DND-41 (cell line): ENCODE results near the gene EVC2.

Experiments
- ATAC-seq: fragments of 200-7000 bp; cut with Tn5 transposase; 3 replicates; pipeline ENCODE4 v1.9.1; 2021; ENCODE audit warnings: low read depth; ENCODE audit not compliant: insufficient read depth
- DNase-seq: peaks from one replicate; pipeline ENCODE4 v3.0.0-alpha.2; 2020
- H2AFZ ChIP-seq: 2 replicates; pipeline ENCODE4 v1.6.0; 2012; ENCODE audit warnings: low read depth, low read length
- H3K27ac ChIP-seq: 2 replicates; pipeline ENCODE4 v1.5.1; 2012; ENCODE audit warnings: low read length, inconsistent platforms
- H3K27me3 ChIP-seq: fragments of 200-600 bp; sonication (generic); 2 replicates; pipeline ENCODE4 v1.6.0; 2012; ENCODE audit warnings: low read length, mild to moderate bottlenecking, inconsistent platforms; ENCODE audit not compliant: insufficient read depth, poor library complexity
- H3K36me3 ChIP-seq: 2 replicates; pipeline ENCODE4 v1.5.1; 2012; ENCODE audit warnings: low read length, inconsistent platforms; ENCODE audit not compliant: insufficient read depth
- H3K4me1 ChIP-seq: 2 replicates; pipeline ENCODE4 v1.5.1; 2012; ENCODE audit warnings: mild to moderate bottlenecking, low read length; ENCODE audit not compliant: insufficient read depth
- H3K4me2 ChIP-seq: 2 replicates; pipeline ENCODE4 v1.6.0; 2012; ENCODE audit warnings: mild to moderate bottlenecking, moderate library complexity, low read length, inconsistent platforms; ENCODE audit not compliant: insufficient read depth
- H3K4me3 ChIP-seq, 2 experiments: fragments of 200-600 bp in 1 of 2; shearing (Covaris generic) in 1 of 2; 2 replicates each; pipeline ENCODE4 v1.5.1; 2012 to 2016; ENCODE audit warnings: inconsistent platforms in 2 of 2, low read length in 2 of 2, mild to moderate bottlenecking in 2 of 2, low read depth in 1 of 2, moderate library complexity in 1 of 2
- H3K79me2 ChIP-seq: 2 replicates; pipeline ENCODE4 v1.6.0; 2012; ENCODE audit warnings: low read length, inconsistent platforms; ENCODE audit not compliant: insufficient read depth
- H3K9ac ChIP-seq: 2 replicates; pipeline ENCODE4 v1.6.0; 2012; ENCODE audit warnings: low read depth, mild to moderate bottlenecking, inconsistent platforms, low read length, moderate library complexity
- H3K9me3 ChIP-seq: 2 replicates; pipeline ENCODE4 v1.5.1; 2012; ENCODE audit warnings: low read length, moderate library complexity, mild to moderate bottlenecking, inconsistent platforms; ENCODE audit not compliant: insufficient read depth, severe bottlenecking
- H4K20me1 ChIP-seq: 2 replicates; pipeline ENCODE4 v1.6.0; 2012; ENCODE audit warnings: low read length; ENCODE audit not compliant: insufficient read depth
- EZH2 ChIP-seq: IDR thresholded peaks from 3 replicates; pipeline ENCODE4 v1.6.1; 2012; ENCODE audit warnings: borderline replicate concordance, low read depth, mild to moderate bottlenecking, moderate library complexity, low read length, inconsistent platforms; ENCODE audit not compliant: severe bottlenecking
- TF ChIP-seq, protein P1 (sequence below): IDR thresholded peaks from 2 replicates; pipeline ENCODE4 v1.5.1; 2012; ENCODE audit warnings: borderline replicate concordance, low read length, moderate library complexity, mild to moderate bottlenecking; ENCODE audit not compliant: poor library complexity, severe bottlenecking; ENCODE audit errors: extremely low read depth

Gene EVC2

DNA sequence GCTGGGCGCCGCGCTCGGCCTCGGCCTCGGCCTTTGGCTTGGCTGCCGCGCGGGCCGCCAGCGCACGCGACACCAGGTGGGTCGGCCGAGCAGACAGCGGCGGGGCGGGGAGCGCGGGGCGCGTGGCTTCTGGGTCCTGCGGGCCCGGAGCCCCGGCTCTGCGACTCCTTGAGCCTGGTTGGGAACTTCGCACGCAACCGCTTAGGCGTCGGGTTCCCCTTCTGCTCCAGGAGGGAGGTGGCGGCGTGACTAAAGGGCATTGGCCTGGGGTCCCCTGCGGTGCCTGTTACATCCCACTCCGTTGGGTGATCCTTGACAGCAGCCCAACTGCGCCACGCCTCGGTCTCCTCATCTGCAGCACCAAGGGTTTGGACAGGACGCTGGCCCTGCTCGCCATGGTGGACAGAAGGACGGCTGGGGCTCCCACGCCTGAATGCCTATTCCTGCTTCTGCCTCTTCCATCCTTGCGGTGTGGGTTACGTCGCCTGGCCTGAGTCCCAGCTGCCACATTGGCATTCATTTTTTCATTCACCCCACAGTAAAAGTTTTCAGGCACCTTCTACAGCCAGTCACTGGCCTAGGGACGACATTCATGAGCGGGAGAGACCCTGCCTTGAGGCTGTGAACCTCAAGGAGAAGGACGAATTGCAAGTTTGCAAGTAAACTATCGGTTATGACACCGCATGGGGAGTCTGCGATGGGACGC is 3.3 kb upstream of the EVC2 start:
- Histone ChIP-seq H3K27me3 (no peaks in the 10 kb centered on the region), H3K9ac (no peak overlapping the region), H3K4me3 (no peak overlapping the region), H2AFZ (no peak overlapping the region), H3K36me3 (no peaks in the 10 kb centered on the region), H3K4me2 (no peak overlapping the region), H3K79me2 (no peaks in the 10 kb centered on the region), H3K27ac (no peak overlapping the region), H4K20me1 (no peaks in the 10 kb centered on the region), H3K9me3 (peaks cover 6% of the 10 kb centered on the region), H3K4me1 (no peaks in the 10 kb centered on the region)
- no peak for ATAC-seq
- TF ChIP-seq, protein P1, sequence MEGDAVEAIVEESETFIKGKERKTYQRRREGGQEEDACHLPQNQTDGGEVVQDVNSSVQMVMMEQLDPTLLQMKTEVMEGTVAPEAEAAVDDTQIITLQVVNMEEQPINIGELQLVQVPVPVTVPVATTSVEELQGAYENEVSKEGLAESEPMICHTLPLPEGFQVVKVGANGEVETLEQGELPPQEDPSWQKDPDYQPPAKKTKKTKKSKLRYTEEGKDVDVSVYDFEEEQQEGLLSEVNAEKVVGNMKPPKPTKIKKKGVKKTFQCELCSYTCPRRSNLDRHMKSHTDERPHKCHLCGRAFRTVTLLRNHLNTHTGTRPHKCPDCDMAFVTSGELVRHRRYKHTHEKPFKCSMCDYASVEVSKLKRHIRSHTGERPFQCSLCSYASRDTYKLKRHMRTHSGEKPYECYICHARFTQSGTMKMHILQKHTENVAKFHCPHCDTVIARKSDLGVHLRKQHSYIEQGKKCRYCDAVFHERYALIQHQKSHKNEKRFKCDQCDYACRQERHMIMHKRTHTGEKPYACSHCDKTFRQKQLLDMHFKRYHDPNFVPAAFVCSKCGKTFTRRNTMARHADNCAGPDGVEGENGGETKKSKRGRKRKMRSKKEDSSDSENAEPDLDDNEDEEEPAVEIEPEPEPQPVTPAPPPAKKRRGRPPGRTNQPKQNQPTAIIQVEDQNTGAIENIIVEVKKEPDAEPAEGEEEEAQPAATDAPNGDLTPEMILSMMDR = no peak
- TF ChIP-seq EZH2 = no peak
- DNase-seq = no peak

DNA sequence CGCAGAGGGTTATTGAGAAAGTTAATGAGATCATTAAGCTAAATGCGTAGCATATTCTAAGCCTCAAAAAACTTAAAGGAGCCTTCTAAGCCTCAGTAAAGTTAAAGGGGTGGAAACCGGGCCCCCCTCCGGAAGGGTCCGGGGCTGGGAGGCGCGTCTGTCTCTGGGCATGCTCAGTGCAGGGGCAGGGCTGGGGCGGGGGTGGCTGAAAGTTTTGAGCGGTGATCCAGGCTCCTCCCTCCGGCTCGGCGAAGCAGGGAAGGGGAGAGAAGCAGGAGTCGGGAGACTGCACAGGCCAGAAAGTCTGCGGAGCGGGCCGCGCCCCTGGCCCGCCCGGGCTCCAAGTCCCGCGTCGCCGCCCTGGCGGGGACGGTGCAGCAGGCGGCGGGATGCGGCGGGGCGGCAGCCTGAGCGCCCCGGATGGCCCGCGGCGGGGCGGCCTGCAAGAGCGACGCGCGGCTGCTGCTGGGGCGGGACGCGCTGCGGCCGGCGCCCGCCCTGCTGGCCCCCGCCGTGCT is 2.7 kb upstream of the EVC2 start, which contains the start of gene EVC:
TSS of gene EVC (plus strand) at position 241 of the 518 bp plus-strand sequence. CDS start at position 421, 180 bp downstream.
- Histone ChIP-seq H3K4me1 (no peaks in the 10 kb centered on the region), H3K27ac (no peak within 1 kb of the TSS), H3K9me3 (peaks cover 6% of the 10 kb centered on the region), H3K27me3 (no peaks in the 10 kb centered on the region), H4K20me1 (no peaks in the 10 kb centered on the region), H3K4me2 (no peak within 1 kb of the TSS), H3K4me3 (no peak within 1 kb of the TSS), H3K79me2 (no peaks in the 10 kb centered on the region), H3K36me3 (no peaks in the 10 kb centered on the region), H2AFZ (no peak within 1 kb of the TSS), H3K9ac (no peak within 1 kb of the TSS)
- ATAC-seq (no peak), DNase-seq (no peak)
- TF ChIP-seq EZH2 = no peak
- TF ChIP-seq, protein P1 = no peak

DNA sequence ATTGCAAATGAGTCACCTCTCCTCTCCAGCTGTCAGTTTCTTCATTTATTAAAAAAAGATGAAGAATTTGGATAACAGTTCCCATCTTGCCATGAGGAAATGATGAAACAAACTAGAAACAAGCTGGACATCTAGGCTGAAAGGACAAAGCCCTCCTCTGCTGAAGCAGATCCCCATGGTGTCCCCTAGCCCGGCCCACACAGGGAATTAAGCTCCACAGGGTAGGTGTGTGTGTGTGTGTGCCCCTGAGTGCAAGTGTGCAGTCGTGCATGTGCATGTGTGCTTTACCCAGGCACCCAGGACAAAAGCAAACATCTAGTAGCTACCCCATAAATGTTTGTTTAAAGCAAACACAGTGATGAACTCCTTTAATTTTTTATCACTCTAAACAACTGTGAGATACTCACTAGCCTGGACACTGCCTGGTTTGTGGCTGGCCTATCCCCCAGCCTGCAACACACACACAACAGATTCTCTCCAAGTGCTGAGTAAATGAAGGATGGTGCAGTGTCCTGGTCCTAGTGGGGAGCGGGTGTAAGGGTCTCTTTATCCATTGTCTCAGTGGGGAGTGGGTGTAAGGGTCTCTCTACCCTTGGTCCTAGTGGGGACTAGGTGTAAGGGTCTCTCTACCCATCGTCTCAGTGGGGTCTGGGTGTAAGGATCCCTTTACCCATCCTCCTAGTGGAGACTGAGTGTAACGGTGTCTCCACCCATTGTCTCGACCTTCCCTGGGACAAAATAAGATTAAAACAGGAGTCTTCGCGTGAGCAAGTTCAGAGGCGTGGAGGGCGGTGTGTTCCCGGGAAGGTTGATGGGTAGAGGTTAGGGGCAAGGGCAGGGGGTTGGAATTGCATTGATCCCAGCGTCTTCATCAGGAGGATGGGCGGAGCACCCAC is 2.0 kb upstream of the EVC2 start:
- ATAC-seq (no peak), DNase-seq (no peak)
- Histone ChIP-seq H3K4me1 (no peaks in the 10 kb centered on the region), H3K4me3 (no peak overlapping the region), H3K27me3 (no peaks in the 10 kb centered on the region), H3K9ac (no peak overlapping the region), H3K79me2 (no peaks in the 10 kb centered on the region), H2AFZ (no peak overlapping the region), H3K9me3 (peaks cover 4% of the 10 kb centered on the region), H4K20me1 (no peaks in the 10 kb centered on the region), H3K27ac (no peak overlapping the region), H3K4me2 (no peak overlapping the region), H3K36me3 (no peaks in the 10 kb centered on the region)
- no peak for TF ChIP-seq EZH2
- TF ChIP-seq, protein P1 = no peak
